SK-N-SH (cell line): ENCODE results near the gene ERP29.

Experiments used
- EZH2phosphoT487 ChIP-seq: fragments of 200-600 bp; sonication (generic); IDR thresholded peaks from 2 replicates; pipeline ENCODE4 v1.6.1; 2017; ENCODE audit warnings: low read depth, mixed run types, mild to moderate bottlenecking, antibody characterized with exemption, moderate library complexity, borderline replicate concordance
- POLR2AphosphoS5 ChIP-seq: IDR thresholded peaks from 2 replicates; pipeline ENCODE4 v1.6.1; 2012; ENCODE audit warnings: low read depth, low read length
- RAD21 ChIP-seq: IDR thresholded peaks from 2 replicates; pipeline ENCODE4 v1.6.1; 2012; ENCODE audit warnings: mild to moderate bottlenecking, low read length
- TF ChIP-seq, protein P1 (sequence below): fragments of 200-600 bp; sonication (generic); IDR thresholded peaks from 2 replicates; pipeline ENCODE4 v1.6.1; 2017; ENCODE audit warnings: antibody characterized with exemption, mild to moderate bottlenecking, moderate library complexity
- TF ChIP-seq, protein P2 (sequence below): IDR thresholded peaks from 2 replicates; pipeline ENCODE4 v1.4.0; 2012; ENCODE audit warnings: low read depth

DNA sequence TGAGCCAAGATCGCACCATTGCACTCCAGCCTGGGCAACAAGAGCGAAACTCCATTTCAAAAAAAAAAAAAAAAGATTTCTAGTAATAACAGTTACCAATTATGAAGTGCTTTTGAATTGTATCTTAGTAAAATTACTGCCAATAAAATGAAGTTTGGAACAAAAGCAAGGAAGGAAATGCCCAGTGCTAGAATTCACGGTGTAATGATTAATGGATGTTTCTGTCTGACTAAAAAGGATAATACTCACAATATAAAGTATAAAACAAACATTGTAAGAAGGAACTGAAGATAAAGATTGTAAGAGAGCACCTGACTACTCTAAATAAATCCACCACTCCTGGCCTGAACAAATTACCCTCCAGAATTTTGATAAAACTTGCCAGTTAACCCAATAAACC is 4.3 kb upstream of the ERP29 start:
- TF ChIP-seq, protein P1, sequence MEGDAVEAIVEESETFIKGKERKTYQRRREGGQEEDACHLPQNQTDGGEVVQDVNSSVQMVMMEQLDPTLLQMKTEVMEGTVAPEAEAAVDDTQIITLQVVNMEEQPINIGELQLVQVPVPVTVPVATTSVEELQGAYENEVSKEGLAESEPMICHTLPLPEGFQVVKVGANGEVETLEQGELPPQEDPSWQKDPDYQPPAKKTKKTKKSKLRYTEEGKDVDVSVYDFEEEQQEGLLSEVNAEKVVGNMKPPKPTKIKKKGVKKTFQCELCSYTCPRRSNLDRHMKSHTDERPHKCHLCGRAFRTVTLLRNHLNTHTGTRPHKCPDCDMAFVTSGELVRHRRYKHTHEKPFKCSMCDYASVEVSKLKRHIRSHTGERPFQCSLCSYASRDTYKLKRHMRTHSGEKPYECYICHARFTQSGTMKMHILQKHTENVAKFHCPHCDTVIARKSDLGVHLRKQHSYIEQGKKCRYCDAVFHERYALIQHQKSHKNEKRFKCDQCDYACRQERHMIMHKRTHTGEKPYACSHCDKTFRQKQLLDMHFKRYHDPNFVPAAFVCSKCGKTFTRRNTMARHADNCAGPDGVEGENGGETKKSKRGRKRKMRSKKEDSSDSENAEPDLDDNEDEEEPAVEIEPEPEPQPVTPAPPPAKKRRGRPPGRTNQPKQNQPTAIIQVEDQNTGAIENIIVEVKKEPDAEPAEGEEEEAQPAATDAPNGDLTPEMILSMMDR: no peak
- TF ChIP-seq POLR2AphosphoS5 (no peak), EZH2phosphoT487 (no peak), RAD21 (no peak)
- TF ChIP-seq, protein P2, sequence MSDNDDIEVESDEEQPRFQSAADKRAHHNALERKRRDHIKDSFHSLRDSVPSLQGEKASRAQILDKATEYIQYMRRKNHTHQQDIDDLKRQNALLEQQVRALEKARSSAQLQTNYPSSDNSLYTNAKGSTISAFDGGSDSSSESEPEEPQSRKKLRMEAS: no peak
